Coronary artery (tissue), 2 donors: ENCODE measurements around the gene EPYC.

Experiments
- DNase-seq: peaks from one replicate; pipeline ENCODE4 v3.0.0-alpha.2; 2017; ENCODE audit warnings: low spot score
- H3K27ac ChIP-seq, 2 donors: fragments of 200-600 bp; sonication (generic); one replicate each; pipeline ENCODE4 v1.5.1; 2016 to 2019
- H3K4me3 ChIP-seq: fragments of 200-600 bp; sonication (generic); 2 replicates; pipeline ENCODE4 v1.5.1; 2016; ENCODE audit warnings: mild to moderate bottlenecking, moderate library complexity
- CTCF ChIP-seq: fragments of 200-600 bp; sonication (generic); IDR thresholded peaks from one replicate; pipeline ENCODE4 v1.5.1; 2019; ENCODE audit warnings: antibody characterized with exemption

Gene EPYC

GRCh38 chr12:90979951-90980350, 24.8 kb downstream of the EPYC start:
- H3K27ac ChIP-seq = peak overlapping the region in 1 of 2 donors; percentile 34
- no peak for DNase-seq
- TF ChIP-seq CTCF = no peak
- no peak overlapping the region for H3K4me3 ChIP-seq

- no peak overlapping the region for H3K27ac ChIP-seq
- no peak for DNase-seq
- TF ChIP-seq CTCF = no peak
Measured at GRCh38 chr12:90979019-90979418, 25.8 kb downstream of the EPYC start.

GRCh38 chr12:90978117-90978770, 26.5 kb downstream of the EPYC start:
- Histone ChIP-seq H3K27ac (no peak overlapping the region), H3K4me3 (no peak overlapping the region)
- peak; percentile 45 for TF ChIP-seq CTCF
- no peak for DNase-seq

More at GRCh38 chr12:90979019-90979418, 25.8 kb downstream of the EPYC start:
- H3K4me3 ChIP-seq = no peak overlapping the region

GRCh38 chr12:90977224-90977623, 27.5 kb downstream of the EPYC start:
- DNase-seq = no peak
- H3K4me3 ChIP-seq = no peak overlapping the region
- TF ChIP-seq CTCF = no peak
- no peak overlapping the region for H3K27ac ChIP-seq

- H3K27ac ChIP-seq = no peak overlapping the region
- no peak for TF ChIP-seq CTCF
- no peak overlapping the region for H3K4me3 ChIP-seq
- no peak for DNase-seq
Measured at GRCh38 chr12:90974286-90974685, 30.5 kb downstream of the EPYC start.

GRCh38 chr12:90972226-90972625, 32.5 kb downstream of the EPYC start:
- no peak overlapping the region for H3K4me3 ChIP-seq
- H3K27ac ChIP-seq = no peak overlapping the region
- no peak for DNase-seq
- TF ChIP-seq CTCF = no peak

- Histone ChIP-seq H3K27ac (no peak overlapping the region), H3K4me3 (no peak overlapping the region)
- no peak for DNase-seq
- no peak for TF ChIP-seq CTCF
Measured at GRCh38 chr12:90970911-90971310, 33.9 kb downstream of the EPYC start.
